Superior temporal gyrus (tissue), 1 donor: ENCODE measurements around the gene REEP1.
"Not testable (repeated sequence)": the region's sequence is repeated elsewhere in the genome, so short reads cannot be mapped to it uniquely, and the experiment has no call there.

Experiments used
- DNase-seq: peaks from one replicate; pipeline ENCODE4 v3.0.0-alpha.2; 2016; ENCODE audit errors: extremely low spot score

REEP1 gene

GRCh38 chr2:86345783-86346370, 8.5 kb upstream of the REEP1 start:
- DNase-seq, result not testable (repeated sequence)

GRCh38 chr2:86344404-86344803, 7.0 kb upstream of the REEP1 start:
- DNase-seq, result no peak

GRCh38 chr2:86342488-86342887, 5.1 kb upstream of the REEP1 start:
- DNase-seq, result no peak

GRCh38 chr2:86341470-86341869, 4.0 kb upstream of the REEP1 start:
- DNase-seq, result no peak

- no peak for DNase-seq
Measured at GRCh38 chr2:86338778-86339295, 1.4 kb upstream of the REEP1 start.

- peak; percentile 29 for DNase-seq
Measured at GRCh38 chr2:86336675-86337243, 667 bp downstream of the REEP1 start.

GRCh38 chr2:86335865-86336674, 1.4 kb downstream of the REEP1 start:
- no peak for DNase-seq

GRCh38 chr2:86333378-86333777, 4.0 kb downstream of the REEP1 start:
- no peak for DNase-seq

- DNase-seq, result no peak
Measured at GRCh38 chr2:86332654-86333053, 4.8 kb downstream of the REEP1 start.

- DNase-seq, result no peak
Measured at GRCh38 chr2:86331384-86331783, 6.0 kb downstream of the REEP1 start.

GRCh38 chr2:86330001-86330400, 7.4 kb downstream of the REEP1 start:
- no peak for DNase-seq

GRCh38 chr2:86323273-86324021, 14.0 kb downstream of the REEP1 start:
- DNase-seq, result no peak

- DNase-seq, result no peak
Measured at GRCh38 chr2:86319700-86320580, 17.5 kb downstream of the REEP1 start.

- no peak for DNase-seq
Measured at GRCh38 chr2:86315084-86315483, 22.3 kb downstream of the REEP1 start.

- no peak for DNase-seq
Measured at GRCh38 chr2:86314125-86314524, 23.3 kb downstream of the REEP1 start.

- no peak for DNase-seq
Measured at GRCh38 chr2:86313341-86313740, 24.1 kb downstream of the REEP1 start.

- DNase-seq, result no peak
Measured at GRCh38 chr2:86311879-86312278, 25.5 kb downstream of the REEP1 start.

- DNase-seq, result no peak
Measured at GRCh38 chr2:86309966-86310365, 27.5 kb downstream of the REEP1 start.

- no peak for DNase-seq
Measured at GRCh38 chr2:86308984-86309695, 28.3 kb downstream of the REEP1 start.

GRCh38 chr2:86308356-86308755, 29.1 kb downstream of the REEP1 start:
- no peak for DNase-seq

GRCh38 chr2:86307431-86307830, 30.0 kb downstream of the REEP1 start:
- no peak for DNase-seq
